Stimulated activated CD4-positive, alpha-beta T cell treated with anti-CD3 and anti-CD28 coated beads, Interleukin-1b, Interleukin-23, amount 100 ng/mL, for 4 hours (primary cell): Measurements from ENCODE around the gene TP53.

Experiments used
- DNase-seq, 2 donors: peaks; one replicate each; pipeline ENCODE4 v3.0.0-alpha.2; 2020; ENCODE audit warnings: low read depth in 2 of 2

Gene TP53

GRCh38 chr17:7706631-7707354 is 19.5 kb upstream of the TP53 start:
- DNase-seq: no peak

- DNase-seq: no peak
Measured at GRCh38 chr17:7705269-7706255, 18.3 kb upstream of the TP53 start.

- DNase-seq: peak in 1 of 2 donors; percentile 18
Measured at GRCh38 chr17:7704601-7705268, 17.4 kb upstream of the TP53 start, which contains the start of gene EFNB3. Gene EFNB3 (plus strand): TSS chr17:7705202. CDS start chr17:7705599, 397 bp downstream.

- DNase-seq: no peak
Measured at GRCh38 chr17:7703584-7704479, 16.5 kb upstream of the TP53 start.

GRCh38 chr17:7702776-7703175 is 15.5 kb upstream of the TP53 start:
- DNase-seq: no peak

GRCh38 chr17:7701681-7702080 is 14.4 kb upstream of the TP53 start:
- no peak for DNase-seq

GRCh38 chr17:7700510-7700909 is 13.2 kb upstream of the TP53 start:
- no peak for DNase-seq

GRCh38 chr17:7697828-7698588 is 10.7 kb upstream of the TP53 start:
- no peak for DNase-seq

GRCh38 chr17:7695586-7695985 is 8.3 kb upstream of the TP53 start:
- DNase-seq: no peak

- no peak for DNase-seq
Measured at GRCh38 chr17:7688808-7689316, 1.6 kb upstream of the TP53 start.

GRCh38 chr17:7687908-7688807 is 868 bp upstream of the TP53 start, which contains the start of gene WRAP53:
Gene WRAP53 (plus strand): TSS chr17:7688477. CDS start chr17:7688649, 172 bp downstream.
- peak; percentile 91 to 96 for DNase-seq

- DNase-seq: peak; percentile 61 to 62
Measured at GRCh38 chr17:7686222-7687071, 843 bp downstream of the TP53 start.

- DNase-seq: peak; percentile 71 to 78
Measured at GRCh38 chr17:7685533-7686221, 1.6 kb downstream of the TP53 start.

- DNase-seq: no peak
Measured at GRCh38 chr17:7684851-7685532, 2.3 kb downstream of the TP53 start.

- DNase-seq: no peak
Measured at GRCh38 chr17:7677388-7678067, 9.8 kb downstream of the TP53 start.

- no peak for DNase-seq
Measured at GRCh38 chr17:7676533-7676932, 10.8 kb downstream of the TP53 start.
